ENCODE results near the gene CHRND.

CHRND gene

DNA sequence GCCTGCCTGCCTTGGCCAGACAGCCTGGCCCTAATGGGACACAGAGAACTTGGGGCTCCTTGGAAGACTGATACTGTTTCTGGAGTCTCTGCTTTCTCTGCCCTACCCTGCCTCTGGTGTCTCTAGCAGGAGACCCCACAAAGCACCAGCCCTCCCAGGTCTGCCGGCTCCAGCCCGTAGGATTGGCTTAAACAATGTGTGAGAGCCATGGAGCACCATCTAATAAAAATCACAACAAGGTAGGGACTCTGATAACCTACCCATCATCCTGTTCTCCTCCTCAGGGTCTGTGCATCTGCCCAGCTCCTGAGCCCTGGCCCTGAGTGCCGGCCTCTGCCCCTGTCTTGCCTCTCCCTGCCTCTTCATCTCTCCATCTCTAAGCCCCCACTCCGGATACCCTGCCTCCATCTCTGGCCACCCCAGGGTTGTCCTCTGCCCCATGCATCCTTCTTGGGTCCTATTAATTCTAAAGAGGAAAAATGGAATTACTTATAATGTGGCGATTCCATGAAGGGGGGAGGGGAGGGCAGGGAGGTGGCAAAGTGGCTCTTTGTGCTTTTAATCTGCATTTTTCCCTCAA is 37.1 kb upstream of the CHRND start:
- no peaks in the 10 kb centered on the region for H3K9me3 ChIP-seq (ENCODE audit: control insufficient read depth in 1 of 2, low read length in 2 of 2)
- peaks cover 35 to 41% of the 10 kb centered on the region in 2 donors for H3K27me3 ChIP-seq (ENCODE audit: control insufficient read depth in 1 of 2, insufficient read depth in 2 of 2, low read length in 2 of 2)
- no peak overlapping the region for H3K27ac ChIP-seq (ENCODE audit: low read depth, low read length)
- H3K36me3 ChIP-seq (ENCODE audit: control insufficient read depth in 1 of 2, insufficient read depth in 2 of 2, low read length in 2 of 2) = no peaks in the 10 kb centered on the region
- H3K4me1 ChIP-seq (ENCODE audit: control insufficient read depth in 1 of 2, insufficient read depth in 2 of 2, low read length in 2 of 2) = no peaks in the 10 kb centered on the region
- H3K4me3 ChIP-seq (ENCODE audit: low read depth in 1 of 2, low read length in 2 of 2) = no peak overlapping the region
- no peak overlapping the region for H3K9ac ChIP-seq (ENCODE audit: low read depth in 1 of 2, low read length in 2 of 2)

DNA sequence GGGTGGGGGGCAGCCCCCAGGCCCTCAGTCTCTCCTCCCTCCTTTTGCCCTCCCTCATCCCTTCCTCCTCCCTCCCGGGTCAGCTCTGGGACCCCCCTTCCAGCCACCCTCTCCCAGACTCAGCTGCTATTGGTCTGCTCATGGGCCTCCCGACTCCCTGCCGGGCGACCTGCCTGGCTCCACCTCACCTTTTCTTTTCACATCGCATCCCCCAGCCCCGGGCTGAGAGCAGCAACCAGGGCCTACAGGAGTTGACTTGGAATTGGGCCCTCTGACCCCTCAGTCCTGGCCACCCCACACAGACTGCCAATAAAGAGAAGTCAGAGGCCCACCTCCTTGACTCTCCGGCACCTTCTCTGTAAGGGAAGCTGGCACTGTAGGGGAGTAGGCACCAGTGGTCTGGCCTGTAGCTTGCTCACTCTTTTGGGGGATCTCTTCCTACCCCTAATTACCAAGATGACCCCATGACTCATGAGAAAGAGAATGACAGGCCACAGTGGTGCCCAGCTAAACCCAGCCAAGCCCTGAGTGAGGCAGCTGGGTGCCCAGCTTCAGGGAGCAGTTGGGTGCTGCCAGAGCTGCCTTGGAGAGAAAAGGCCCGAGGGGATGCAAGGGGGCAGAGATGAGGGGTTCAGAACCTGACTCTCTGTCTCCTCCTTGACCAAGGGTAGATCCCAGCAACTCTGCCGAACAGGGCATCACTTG is 36.3 kb upstream of the CHRND start:
- no peak overlapping the region for H3K27ac ChIP-seq (ENCODE audit: low read depth, low read length)
- no peaks in the 10 kb centered on the region for H3K4me1 ChIP-seq (ENCODE audit: control insufficient read depth in 1 of 2, insufficient read depth in 2 of 2, low read length in 2 of 2)
- peaks cover 27 to 32% of the 10 kb centered on the region in 2 donors for H3K27me3 ChIP-seq (ENCODE audit: control insufficient read depth in 1 of 2, insufficient read depth in 2 of 2, low read length in 2 of 2)
- no peaks in the 10 kb centered on the region for H3K9me3 ChIP-seq (ENCODE audit: control insufficient read depth in 1 of 2, low read length in 2 of 2)
- no peaks in the 10 kb centered on the region for H3K36me3 ChIP-seq (ENCODE audit: control insufficient read depth in 1 of 2, insufficient read depth in 2 of 2, low read length in 2 of 2)
- H3K9ac ChIP-seq (ENCODE audit: low read depth in 1 of 2, low read length in 2 of 2) = no peak overlapping the region
- H3K4me3 ChIP-seq (ENCODE audit: low read depth in 1 of 2, low read length in 2 of 2) = no peak overlapping the region

DNA sequence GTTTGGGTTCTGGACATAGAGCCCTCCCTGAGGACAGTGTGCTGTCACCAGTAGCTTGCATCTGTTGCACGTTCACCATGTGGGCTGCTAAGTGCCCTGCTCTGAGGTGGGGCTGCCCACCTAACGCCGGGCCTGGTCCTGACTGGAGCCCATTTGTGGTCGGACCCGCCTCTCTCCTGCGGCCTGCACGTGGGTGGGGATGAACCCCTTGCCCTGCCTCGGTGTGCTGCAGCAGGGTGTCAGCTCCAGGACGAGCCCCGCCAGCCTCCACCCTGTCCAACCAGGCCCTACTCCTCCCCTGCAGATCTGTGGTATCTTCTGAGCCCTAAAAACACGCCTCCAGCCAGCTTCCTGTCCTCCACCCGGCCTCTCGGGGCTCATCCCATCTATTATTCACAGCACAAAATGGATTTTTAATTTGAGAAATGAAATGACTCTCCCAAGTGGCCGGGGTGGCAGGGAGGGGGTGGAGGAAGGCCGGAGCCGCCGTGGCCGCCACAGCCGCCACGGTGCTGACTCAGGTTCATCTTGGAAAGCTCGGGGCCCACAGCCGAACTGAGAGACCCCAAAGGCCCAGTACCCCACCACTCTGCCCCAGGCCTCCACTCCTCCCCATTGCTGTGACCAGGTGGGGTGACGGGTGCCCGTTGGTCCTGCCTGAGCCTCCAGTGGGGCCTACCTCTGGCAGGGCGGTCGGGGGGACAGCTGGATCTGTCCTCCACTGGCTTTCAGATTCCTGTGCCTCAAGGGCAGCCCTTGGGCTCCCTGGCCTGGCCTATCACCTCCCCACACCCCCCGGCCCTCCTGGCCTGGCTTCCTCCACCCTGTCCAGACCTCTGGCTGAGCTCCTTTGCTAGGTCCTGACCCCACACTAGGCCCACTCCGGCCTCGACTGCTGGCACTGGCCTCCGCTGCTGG is 35.5 kb upstream of the CHRND start:
- H3K36me3 ChIP-seq (ENCODE audit: control insufficient read depth in 1 of 2, insufficient read depth in 2 of 2, low read length in 2 of 2) = no peaks in the 10 kb centered on the region
- no peaks in the 10 kb centered on the region for H3K9me3 ChIP-seq (ENCODE audit: control insufficient read depth in 1 of 2, low read length in 2 of 2)
- no peaks in the 10 kb centered on the region for H3K4me1 ChIP-seq (ENCODE audit: control insufficient read depth in 1 of 2, insufficient read depth in 2 of 2, low read length in 2 of 2)
- H3K4me3 ChIP-seq (ENCODE audit: low read depth in 1 of 2, low read length in 2 of 2) = no peak overlapping the region
- H3K9ac ChIP-seq (ENCODE audit: low read depth in 1 of 2, low read length in 2 of 2) = no peak overlapping the region
- no peak overlapping the region for H3K27ac ChIP-seq (ENCODE audit: low read depth, low read length)
- peaks cover 19 to 26% of the 10 kb centered on the region in 2 donors for H3K27me3 ChIP-seq (ENCODE audit: control insufficient read depth in 1 of 2, insufficient read depth in 2 of 2, low read length in 2 of 2)

DNA sequence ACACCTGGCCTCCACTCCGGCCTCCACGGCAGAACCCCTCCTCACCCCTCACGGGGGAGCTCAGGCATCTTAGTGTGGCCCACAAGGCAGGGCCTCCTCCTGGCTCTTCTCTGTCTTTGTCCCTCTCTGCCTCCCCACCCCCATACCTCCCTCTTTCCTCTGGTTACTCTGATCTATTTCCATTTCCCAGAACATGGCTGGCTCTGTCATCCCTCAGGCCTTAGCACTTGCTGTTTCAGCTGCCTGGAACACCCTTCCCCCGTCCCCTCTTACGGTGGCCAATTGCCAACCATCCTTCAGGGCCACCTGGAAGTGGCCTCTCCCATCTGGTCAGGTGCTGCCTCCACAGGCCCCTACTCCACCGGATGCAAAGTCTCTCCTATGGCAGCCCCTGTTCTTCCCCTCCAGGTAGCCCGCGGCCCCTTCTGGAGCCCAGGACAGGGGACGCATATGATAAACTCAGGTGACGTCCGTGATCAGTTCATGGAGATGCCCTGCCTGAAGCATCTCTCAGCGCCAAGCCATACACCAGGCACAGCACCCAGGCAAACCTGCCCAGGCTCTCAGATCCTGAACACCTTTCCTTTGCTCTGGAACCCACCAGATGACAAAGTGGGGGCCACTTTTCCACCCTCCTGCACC is 34.7 kb upstream of the CHRND start:
- Histone ChIP-seq H3K4me3 (ENCODE audit: low read depth in 1 of 2, low read length in 2 of 2) (no peak overlapping the region), H3K36me3 (ENCODE audit: control insufficient read depth in 1 of 2, insufficient read depth in 2 of 2, low read length in 2 of 2) (no peaks in the 10 kb centered on the region), H3K27ac (ENCODE audit: low read depth, low read length) (no peak overlapping the region), H3K4me1 (ENCODE audit: control insufficient read depth in 1 of 2, insufficient read depth in 2 of 2, low read length in 2 of 2) (no peaks in the 10 kb centered on the region), H3K9ac (ENCODE audit: low read depth in 1 of 2, low read length in 2 of 2) (no peak overlapping the region), H3K27me3 (ENCODE audit: control insufficient read depth in 1 of 2, insufficient read depth in 2 of 2, low read length in 2 of 2) (peaks cover 18 to 21% of the 10 kb centered on the region in 2 donors), H3K9me3 (ENCODE audit: control insufficient read depth in 1 of 2, low read length in 2 of 2) (no peaks in the 10 kb centered on the region)

DNA sequence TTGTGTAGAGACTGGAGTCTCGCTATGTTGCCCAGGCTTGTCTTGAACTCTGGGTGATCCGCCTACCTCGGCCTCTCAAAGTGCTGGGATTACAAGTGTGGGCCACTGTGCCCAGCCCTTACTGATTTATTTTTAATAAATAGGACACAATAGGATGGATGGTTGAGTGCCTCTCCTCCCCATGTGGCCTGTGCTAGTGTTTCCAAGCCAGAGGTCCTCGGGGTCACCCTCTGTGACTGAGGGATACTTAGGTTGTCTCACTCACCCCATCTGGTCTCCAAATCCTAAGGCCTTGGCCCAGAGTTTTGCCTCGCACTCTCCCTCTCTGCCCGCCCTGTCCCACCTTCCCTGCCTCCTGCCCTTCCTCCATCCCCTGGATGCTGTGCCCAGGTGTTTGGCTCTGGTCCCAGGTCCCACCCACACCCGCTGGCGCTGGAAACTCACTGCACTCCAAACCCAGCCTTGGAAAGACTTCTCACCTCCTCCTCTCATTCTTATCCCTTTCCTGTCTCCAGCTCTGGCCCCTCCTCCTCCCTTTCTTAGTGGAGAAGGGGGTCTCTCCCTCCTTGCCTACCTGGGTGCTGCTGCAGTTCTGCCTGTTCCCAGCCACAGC is 33.6 kb upstream of the CHRND start:
- Histone ChIP-seq H3K9me3 (ENCODE audit: control insufficient read depth in 1 of 2, low read length in 2 of 2) (no peaks in the 10 kb centered on the region), H3K9ac (ENCODE audit: low read depth in 1 of 2, low read length in 2 of 2) (no peak overlapping the region), H3K4me1 (ENCODE audit: control insufficient read depth in 1 of 2, insufficient read depth in 2 of 2, low read length in 2 of 2) (no peaks in the 10 kb centered on the region), H3K27me3 (ENCODE audit: control insufficient read depth in 1 of 2, insufficient read depth in 2 of 2, low read length in 2 of 2) (peaks cover 11 to 12% of the 10 kb centered on the region in 2 donors), H3K36me3 (ENCODE audit: control insufficient read depth in 1 of 2, insufficient read depth in 2 of 2, low read length in 2 of 2) (no peaks in the 10 kb centered on the region), H3K4me3 (ENCODE audit: low read depth in 1 of 2, low read length in 2 of 2) (no peak overlapping the region), H3K27ac (ENCODE audit: low read depth, low read length) (no peak overlapping the region)

DNA sequence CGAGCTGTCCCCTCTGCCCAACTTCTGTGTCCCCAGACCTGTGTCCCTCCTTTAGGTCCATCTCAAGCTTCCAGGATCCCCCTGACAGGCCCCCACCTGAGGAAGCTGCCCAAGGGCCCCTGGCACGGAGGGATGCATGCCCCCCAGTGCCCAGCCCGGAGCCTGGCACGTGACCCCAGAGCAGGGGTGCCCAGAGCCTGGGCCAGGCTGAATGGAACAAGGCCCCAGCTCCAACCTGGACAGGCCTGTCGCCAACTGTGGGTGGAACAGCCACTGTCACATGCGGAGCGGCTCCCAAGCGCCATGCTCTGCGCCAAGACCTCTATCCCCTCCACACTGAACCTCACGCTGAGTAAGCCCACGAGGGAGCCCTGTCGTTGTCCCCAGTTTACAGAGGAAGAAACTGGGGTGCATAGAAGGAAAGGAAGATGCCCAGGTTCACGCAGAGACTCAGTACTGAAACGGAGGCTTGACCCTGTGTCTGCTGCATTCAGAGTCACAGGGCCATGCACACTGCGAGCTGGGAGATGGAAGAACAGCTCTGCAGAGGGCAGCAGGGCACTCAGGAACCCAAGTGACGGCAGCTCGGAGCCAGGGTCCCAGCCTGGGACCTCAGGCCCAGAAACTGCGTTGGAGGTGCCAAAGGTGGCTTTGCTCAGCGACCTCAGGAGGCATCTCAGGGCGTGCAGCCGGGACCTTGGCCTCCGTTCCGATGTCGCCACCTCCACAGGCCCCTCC is 32.8 kb upstream of the CHRND start:
- Histone ChIP-seq H3K9ac (ENCODE audit: low read depth in 1 of 2, low read length in 2 of 2) (no peak overlapping the region), H3K27ac (ENCODE audit: low read depth, low read length) (no peak overlapping the region), H3K27me3 (ENCODE audit: control insufficient read depth in 1 of 2, insufficient read depth in 2 of 2, low read length in 2 of 2) (peaks cover 8 to 10% of the 10 kb centered on the region in 2 donors), H3K4me3 (ENCODE audit: low read depth in 1 of 2, low read length in 2 of 2) (no peak overlapping the region), H3K36me3 (ENCODE audit: control insufficient read depth in 1 of 2, insufficient read depth in 2 of 2, low read length in 2 of 2) (no peaks in the 10 kb centered on the region), H3K9me3 (ENCODE audit: control insufficient read depth in 1 of 2, low read length in 2 of 2) (no peaks in the 10 kb centered on the region), H3K4me1 (ENCODE audit: control insufficient read depth in 1 of 2, insufficient read depth in 2 of 2, low read length in 2 of 2) (no peaks in the 10 kb centered on the region)

DNA sequence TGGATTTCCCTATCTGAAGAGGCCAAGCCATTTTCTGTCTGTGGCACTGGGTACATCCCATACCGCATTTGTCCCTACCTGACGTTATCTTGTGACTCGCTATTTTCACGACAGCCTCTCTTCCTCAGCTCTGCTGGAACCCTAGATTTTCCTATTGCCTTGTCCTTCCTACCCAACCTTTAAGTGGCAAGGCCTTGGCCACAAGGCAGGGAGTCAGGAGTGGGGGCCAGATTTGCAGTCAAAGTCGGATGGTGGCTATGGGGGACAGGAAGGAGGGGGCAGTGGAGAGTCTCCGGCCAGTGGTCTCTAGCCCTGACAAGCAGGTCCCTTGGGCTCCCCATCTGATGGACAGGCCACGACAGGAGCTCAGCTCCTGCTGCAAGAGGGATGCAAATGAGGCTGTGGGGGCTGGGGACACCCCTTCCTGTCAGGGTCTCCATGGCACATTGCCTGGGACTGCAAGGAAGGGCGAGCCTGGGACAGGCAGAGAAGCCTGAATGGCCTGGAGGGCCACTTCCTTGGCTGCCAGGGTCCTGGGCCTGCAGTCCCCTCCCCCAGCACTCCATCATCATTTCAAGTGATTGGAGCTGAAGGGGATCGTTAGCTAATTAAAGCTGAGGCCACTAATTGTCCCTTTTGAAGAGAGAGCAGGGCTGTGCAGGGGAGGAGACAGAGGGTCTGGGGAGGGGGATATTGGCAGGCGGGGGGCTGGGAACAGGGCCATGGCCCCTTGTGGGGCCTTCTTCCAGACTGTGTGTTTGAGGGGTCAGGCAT is 32.1 kb upstream of the CHRND start:
- Histone ChIP-seq H3K36me3 (ENCODE audit: control insufficient read depth in 1 of 2, insufficient read depth in 2 of 2, low read length in 2 of 2) (no peaks in the 10 kb centered on the region), H3K9me3 (ENCODE audit: control insufficient read depth in 1 of 2, low read length in 2 of 2) (no peaks in the 10 kb centered on the region), H3K4me3 (ENCODE audit: low read depth in 1 of 2, low read length in 2 of 2) (no peak overlapping the region), H3K27me3 (ENCODE audit: control insufficient read depth in 1 of 2, insufficient read depth in 2 of 2, low read length in 2 of 2) (peaks cover 6 to 9% of the 10 kb centered on the region in 2 donors), H3K9ac (ENCODE audit: low read depth in 1 of 2, low read length in 2 of 2) (no peak overlapping the region), H3K27ac (ENCODE audit: low read depth, low read length) (no peak overlapping the region), H3K4me1 (ENCODE audit: control insufficient read depth in 1 of 2, insufficient read depth in 2 of 2, low read length in 2 of 2) (no peaks in the 10 kb centered on the region)

DNA sequence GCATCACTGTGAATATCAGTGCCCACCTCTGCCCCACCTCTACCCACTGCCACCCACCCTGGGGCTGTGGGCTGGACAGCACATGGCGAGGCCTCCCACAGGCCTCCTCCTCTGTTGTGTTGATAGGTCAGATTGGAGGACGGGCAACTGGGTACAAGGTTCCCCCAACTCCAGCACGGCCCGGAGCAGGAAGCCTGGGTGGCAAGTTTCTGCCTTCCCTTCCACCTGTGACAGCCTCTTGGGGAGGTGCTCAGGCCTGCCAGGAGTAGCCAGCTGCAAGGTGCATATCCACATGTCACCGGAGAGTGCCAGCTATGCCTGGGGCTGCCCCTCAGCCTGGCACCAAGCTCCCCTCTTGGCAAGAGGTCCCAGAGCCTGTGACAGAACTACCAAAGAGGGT is 31.4 kb upstream of the CHRND start:
- H3K27ac ChIP-seq (ENCODE audit: low read depth, low read length) = no peak overlapping the region
- H3K4me1 ChIP-seq (ENCODE audit: control insufficient read depth in 1 of 2, insufficient read depth in 2 of 2, low read length in 2 of 2) = no peaks in the 10 kb centered on the region
- H3K4me3 ChIP-seq (ENCODE audit: low read depth in 1 of 2, low read length in 2 of 2) = no peak overlapping the region
- H3K27me3 ChIP-seq (ENCODE audit: control insufficient read depth in 1 of 2, insufficient read depth in 2 of 2, low read length in 2 of 2) = peaks cover 6 to 9% of the 10 kb centered on the region in 2 donors
- H3K9me3 ChIP-seq (ENCODE audit: control insufficient read depth in 1 of 2, low read length in 2 of 2) = no peaks in the 10 kb centered on the region
- H3K36me3 ChIP-seq (ENCODE audit: control insufficient read depth in 1 of 2, insufficient read depth in 2 of 2, low read length in 2 of 2) = no peaks in the 10 kb centered on the region
- H3K9ac ChIP-seq (ENCODE audit: low read depth in 1 of 2, low read length in 2 of 2) = no peak overlapping the region

DNA sequence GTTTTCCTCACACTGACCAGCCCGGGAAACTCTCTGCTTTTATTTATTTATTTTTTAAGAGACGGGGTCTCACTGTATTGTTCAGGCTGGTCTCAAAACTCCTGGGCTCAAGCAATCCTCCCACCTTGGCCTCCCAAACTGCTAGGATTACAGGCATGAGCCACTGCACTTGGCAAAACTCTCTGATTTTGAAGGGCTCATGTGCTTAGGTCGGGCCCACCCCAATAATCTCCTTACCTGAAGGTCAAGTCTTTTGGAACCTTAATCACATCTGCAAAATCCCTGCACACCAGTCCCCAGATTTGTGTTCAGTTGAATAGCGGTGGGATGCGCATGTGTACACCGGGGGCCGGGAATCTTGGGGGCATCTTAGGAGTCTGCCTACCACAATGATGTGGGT is 30.7 kb upstream of the CHRND start:
- H3K36me3 ChIP-seq (ENCODE audit: control insufficient read depth in 1 of 2, insufficient read depth in 2 of 2, low read length in 2 of 2) = no peaks in the 10 kb centered on the region
- no peaks in the 10 kb centered on the region for H3K9me3 ChIP-seq (ENCODE audit: control insufficient read depth in 1 of 2, low read length in 2 of 2)
- H3K4me3 ChIP-seq (ENCODE audit: low read depth in 1 of 2, low read length in 2 of 2) = no peak overlapping the region
- H3K4me1 ChIP-seq (ENCODE audit: control insufficient read depth in 1 of 2, insufficient read depth in 2 of 2, low read length in 2 of 2) = no peaks in the 10 kb centered on the region
- H3K9ac ChIP-seq (ENCODE audit: low read depth in 1 of 2, low read length in 2 of 2) = no peak overlapping the region
- H3K27ac ChIP-seq (ENCODE audit: low read depth, low read length) = no peak overlapping the region
- H3K27me3 ChIP-seq (ENCODE audit: control insufficient read depth in 1 of 2, insufficient read depth in 2 of 2, low read length in 2 of 2) = peaks cover 5 to 6% of the 10 kb centered on the region in 2 donors

Measured in duodenal mucosa (tissue), 2 donors.